Right lobe of liver (tissue), 4 donors: Measurements from ENCODE around the gene PROX1.

Experiments
- POLR2A ChIP-seq: fragments of 450-650 bp; IDR thresholded peaks from one replicate; pipeline ENCODE4 v1.6.1; 2017; ENCODE audit warnings: antibody characterized with exemption, mild to moderate bottlenecking
- TF ChIP-seq, protein P1 (sequence below), 4 donors: fragments of 200-600 bp in 3 of 4; fragments of 450-650 bp in 1 of 4; IDR thresholded peaks; one replicate each; pipeline versions ENCODE4 v1.5.1 to v1.8.0; 2016 to 2022; ENCODE audit warnings: antibody characterized with exemption in 4 of 4, mild to moderate bottlenecking in 2 of 4
- donor health status: DM: no; HTN: no; CAD: no.
- donor health status: DM: no; HTN: no; CAD: no.
- donor health status: DM: no; HTN: yes; CAD: no.

DNA sequence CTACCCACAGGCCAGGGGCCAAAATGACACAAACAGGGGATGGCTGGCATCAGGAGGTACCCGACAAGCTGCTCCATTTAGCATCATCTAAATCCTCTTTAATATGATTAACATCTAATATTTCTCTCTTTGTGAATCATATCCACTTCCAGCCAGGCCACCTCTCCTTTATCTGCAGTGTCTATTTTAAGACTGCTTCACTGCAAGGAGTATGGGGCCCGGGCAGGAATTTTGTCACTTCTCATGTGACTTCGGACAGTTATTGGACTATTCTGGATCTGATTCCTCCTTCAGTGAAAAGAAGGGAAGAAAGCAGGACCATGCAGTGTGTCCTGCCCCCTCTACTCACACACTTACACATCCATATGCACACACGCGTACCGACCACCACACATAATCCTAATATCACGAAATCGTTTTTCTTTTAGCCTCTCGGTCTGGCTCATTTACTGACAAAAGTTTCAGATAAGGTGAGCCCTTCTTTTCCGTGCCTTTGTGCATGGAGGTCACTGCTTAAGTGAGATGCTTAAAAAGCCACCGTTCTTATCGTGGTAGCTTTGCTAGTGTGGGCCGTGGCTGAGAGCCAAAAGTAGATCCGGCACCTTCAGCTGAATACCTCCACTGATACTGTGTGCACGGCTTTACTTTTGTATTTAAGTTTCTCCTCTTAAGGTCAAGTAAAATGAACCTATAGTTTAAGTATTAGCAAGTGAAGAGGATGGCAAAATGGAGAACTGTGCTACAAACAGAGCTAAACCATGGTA is 26.0 kb downstream of the PROX1 start:
- TF ChIP-seq, protein P1, sequence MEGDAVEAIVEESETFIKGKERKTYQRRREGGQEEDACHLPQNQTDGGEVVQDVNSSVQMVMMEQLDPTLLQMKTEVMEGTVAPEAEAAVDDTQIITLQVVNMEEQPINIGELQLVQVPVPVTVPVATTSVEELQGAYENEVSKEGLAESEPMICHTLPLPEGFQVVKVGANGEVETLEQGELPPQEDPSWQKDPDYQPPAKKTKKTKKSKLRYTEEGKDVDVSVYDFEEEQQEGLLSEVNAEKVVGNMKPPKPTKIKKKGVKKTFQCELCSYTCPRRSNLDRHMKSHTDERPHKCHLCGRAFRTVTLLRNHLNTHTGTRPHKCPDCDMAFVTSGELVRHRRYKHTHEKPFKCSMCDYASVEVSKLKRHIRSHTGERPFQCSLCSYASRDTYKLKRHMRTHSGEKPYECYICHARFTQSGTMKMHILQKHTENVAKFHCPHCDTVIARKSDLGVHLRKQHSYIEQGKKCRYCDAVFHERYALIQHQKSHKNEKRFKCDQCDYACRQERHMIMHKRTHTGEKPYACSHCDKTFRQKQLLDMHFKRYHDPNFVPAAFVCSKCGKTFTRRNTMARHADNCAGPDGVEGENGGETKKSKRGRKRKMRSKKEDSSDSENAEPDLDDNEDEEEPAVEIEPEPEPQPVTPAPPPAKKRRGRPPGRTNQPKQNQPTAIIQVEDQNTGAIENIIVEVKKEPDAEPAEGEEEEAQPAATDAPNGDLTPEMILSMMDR (IDR thresholded peaks at IDR 0.05) = no peak
- TF ChIP-seq POLR2A = no peak
